Stromal cell of bone marrow (primary cell): ENCODE data around the gene MECP2.
A peak's percentile ranks its signal among the peaks of the same experiment; 100 is the strongest.
"Not testable (repeated sequence)": the region's sequence is repeated elsewhere in the genome, so short reads cannot be mapped to it uniquely, and the experiment has no call there.

Experiments
- DNase-seq: peaks from one replicate; pipeline ENCODE4 v3.0.0-alpha.2; 2012; ENCODE audit warnings: low read depth

The MECP2 gene

DNA sequence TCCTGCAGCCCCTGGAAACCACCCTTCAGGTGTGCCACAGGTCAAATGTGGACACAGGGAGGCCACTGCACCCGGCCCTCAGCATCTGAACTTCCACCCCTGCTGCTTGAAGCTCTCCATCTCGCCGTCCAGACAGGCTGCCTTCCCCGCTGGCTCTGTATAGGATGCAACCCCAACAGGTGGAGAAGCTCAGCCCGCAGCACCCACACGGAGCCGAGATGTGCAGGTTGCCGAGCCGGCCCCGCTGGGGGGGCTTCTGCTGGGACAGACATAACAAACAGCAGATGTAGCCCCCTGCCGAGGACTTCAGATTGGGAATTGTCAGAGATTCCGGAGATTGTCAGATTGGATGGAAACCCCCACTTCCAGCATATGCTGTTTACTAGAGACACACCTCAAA, 104.4 kb downstream of the MECP2 start:
- DNase-seq: no peak

- DNase-seq: no peak
Observed at GRCh38 chrX:153992180-153992579, 105.3 kb downstream of the MECP2 start.

DNA sequence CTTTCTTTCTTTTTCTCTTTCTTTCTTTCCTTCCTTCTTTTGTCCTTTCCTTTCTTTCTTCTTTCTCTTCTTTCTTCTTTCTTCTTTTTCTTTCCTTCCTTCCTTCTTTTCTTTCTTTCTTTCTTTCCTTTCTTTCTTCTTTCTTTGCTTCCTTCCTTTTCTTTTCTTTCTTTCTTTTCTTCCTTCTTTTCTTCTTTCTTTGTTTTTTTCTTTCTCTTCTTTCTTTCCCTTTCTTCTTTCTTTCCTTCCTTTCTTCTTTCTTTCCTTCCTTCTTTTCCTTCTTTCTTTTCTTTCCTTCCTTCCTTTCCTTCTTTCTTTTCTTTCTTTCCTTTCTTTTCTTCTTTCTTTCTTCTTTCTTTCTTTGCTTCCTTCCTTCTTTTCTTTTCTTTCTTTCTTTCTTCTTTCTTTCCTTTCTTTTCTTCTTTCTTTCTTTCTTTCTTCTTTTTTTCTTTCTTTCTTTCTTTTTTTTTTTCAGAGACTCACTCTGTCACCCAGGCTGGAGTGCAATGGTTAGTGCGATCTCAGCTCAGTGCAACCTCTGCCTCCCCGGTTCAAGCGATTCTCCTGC, 106.4 kb downstream of the MECP2 start:
- DNase-seq: no peak

DNA sequence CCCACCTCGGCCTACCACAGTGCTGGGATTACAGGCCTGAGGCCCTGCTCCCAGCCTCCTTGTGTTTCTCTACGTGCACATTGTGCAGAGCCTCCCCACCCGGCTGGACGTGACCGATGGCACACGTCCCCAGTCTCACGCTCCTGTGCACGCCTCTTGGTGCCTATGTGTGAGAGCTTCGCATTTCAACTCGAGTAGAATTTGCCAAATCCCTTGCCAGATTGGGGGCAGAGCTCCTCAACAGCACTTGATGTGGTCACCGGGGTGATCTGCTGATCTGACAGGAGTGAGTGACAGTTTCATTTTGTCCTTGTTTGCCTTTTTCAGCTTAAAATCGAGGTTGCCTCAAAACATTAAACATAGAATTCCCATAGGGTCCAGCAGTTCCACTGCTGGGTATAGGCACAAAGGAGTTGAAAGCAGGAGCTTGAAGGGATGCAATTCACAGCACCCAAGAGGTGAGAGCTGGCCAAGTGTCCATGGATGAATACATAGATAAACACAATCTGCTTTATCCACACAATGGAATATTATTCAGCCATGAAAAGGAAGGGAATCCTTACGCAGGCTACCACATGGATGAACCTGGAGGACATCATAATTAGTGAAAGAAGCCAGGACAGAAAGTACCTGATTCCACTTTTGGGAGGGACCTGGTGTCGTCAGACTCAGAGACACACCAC, 107.4 kb downstream of the MECP2 start:
- DNase-seq: no peak

- DNase-seq: no peak
Observed at GRCh38 chrX:153988493-153988892, 109.0 kb downstream of the MECP2 start.

GRCh38 chrX:153984351-153985178, 113.0 kb downstream of the MECP2 start:
- DNase-seq: no peak

DNA sequence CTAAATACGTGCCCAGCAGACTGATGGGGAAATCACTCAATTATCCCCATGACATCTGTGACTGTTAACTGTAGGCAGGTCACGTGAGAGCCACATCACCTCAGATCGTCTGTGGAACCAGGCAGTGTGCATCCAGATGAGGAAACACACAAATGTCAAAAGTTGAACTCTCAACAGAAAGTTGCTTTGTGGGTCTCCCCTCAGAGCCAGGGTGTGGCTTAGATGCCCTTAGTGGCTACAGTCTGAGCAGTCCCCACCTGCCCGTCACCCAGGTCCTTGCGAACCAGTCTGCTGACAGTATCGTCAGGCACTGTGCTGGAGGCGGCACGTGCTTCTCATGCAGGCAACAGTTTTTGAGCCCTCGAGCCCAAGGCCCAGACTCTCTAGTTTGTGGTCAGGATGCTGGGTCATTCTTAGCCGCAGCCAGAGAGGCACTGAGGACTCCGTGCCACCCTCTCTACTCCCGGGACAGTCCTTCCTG, 114.2 kb downstream of the MECP2 start:
- DNase-seq: no peak

DNA sequence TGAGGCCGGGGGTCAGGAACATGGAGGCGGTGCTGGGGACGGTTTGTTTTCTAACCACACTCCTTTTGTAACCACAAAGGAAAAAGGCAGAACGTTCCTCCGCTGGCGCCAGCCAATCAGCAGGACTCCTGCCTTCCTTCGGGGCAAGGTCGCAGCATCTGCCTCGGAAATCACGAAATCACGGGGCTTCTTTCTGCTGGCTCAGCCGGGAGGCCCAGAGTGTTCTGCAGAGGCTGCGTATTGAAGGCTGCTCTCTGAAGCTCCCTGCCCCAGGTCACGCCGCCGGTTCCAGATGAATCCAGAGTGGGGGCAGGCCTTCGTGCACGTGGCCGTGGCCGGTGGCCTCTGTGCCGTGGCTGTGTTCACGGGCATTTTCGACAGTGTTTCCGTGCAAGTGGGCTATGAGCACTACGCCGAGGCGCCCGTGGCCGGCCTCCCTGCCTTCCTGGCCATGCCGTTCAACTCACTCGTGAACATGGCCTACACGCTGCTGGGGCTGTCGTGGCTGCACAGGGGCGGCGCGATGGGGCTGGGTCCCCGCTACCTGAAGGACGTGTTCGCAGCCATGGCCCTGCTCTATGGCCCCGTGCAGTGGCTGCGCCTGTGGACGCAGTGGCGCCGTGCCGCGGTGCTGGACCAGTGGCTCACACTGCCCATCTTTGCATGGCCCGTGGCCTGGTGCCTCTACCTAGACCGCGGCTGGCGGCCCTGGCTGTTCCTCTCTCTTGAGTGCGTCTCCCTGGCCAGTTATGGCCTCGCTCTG, 115.6 kb downstream of the MECP2 start:
- DNase-seq: no peak

DNA sequence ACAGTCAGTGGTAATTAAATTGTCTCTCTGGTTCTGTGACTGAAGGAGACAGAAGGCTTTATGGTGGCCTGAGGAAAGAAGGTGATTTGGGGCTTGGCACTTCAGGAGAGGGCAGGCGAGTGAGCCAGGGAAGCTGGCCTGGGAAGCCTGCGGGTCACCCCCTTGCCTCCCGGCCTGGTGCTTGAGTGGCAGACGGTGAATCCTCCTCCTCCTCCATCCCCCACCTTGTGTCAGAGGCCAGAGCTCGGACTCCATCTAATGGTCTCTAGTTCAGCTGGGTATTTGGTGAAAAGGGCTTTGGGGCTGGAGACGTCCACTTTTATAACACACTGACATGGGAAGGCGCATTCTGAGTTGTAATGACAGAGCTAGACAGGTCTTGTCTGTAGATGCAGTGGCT, 116.3 kb downstream of the MECP2 start:
- DNase-seq: no peak

- not testable (repeated sequence) for DNase-seq
Observed at GRCh38 chrX:153980394-153980793, 117.1 kb downstream of the MECP2 start.

GRCh38 chrX:153974726-153975286, 122.7 kb downstream of the MECP2 start:
- DNase-seq: no peak

- no peak for DNase-seq
Observed at GRCh38 chrX:153974003-153974725, 123.4 kb downstream of the MECP2 start.

- DNase-seq: peak; percentile 9
Observed at GRCh38 chrX:153973127-153974002, 124.2 kb downstream of the MECP2 start.

DNA sequence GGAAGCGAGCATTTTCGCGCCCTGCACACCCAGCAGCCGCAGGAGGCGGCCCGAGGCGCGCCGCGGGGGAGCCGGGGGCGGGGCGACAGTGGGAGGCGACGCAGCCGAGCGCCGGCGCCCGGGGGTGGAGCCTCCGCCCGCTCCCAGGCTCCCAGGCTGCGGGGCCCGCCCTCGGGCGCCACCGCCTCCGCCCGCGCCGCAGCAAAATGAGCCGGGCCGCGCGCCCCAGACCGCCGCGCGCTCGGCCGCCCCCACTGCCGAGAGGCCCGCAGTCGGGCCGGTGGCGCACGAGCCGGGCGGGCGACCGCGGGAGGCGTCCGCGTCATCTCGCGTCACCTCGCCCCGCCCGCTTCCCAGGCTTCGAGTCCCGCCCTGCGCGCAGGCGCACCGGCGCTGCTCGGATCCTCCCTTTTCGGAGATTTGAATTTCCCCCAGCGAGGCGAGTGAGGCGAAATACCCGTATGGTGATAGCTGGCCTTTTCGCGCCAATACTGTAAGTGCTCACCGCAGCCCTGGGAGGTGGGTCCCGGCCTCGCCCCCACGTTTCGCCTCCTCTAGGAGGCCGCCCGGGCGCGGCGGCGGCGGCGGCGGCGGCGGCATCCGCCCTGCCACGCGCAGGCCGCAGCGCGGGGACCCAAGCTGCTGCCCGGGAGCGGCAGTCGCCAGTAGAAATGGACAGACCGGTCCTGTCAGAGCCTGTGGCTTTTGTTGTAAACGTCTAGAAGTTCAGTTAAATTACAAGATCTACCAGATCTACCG, 125.0 kb downstream of the MECP2 start, which contains the start of gene TMEM187:
Gene TMEM187, plus strand, starts transcription at position 387 of the 759 bp plus-strand sequence. CDS start 9,309 bp downstream, outside the sequence.
- peak; percentile 73 for DNase-seq
